ENCODE data around the gene TOP1.

TOP1 gene

GRCh38 chr20:41029150-41029901 lies 704 bp downstream of the TOP1 start (continued):
- no peak for TF ChIP-seq ZNF692 (tag by site-specific recombination; IDR thresholded peaks at IDR 0.05)
- no peak for TF ChIP-seq KLF9 (tag by site-specific recombination; IDR thresholded peaks at IDR 0.05; ENCODE audit: low read depth)
- no peak for TF ChIP-seq ZNF133 (tag by site-specific recombination; IDR thresholded peaks at IDR 0.05)
- TF ChIP-seq ZSCAN16 (tag by site-specific recombination; IDR thresholded peaks at IDR 0.05), result no peak
- no peak for TF ChIP-seq IKZF3 (tag by site-specific recombination; IDR thresholded peaks at IDR 0.05)
- TF ChIP-seq ZEB2 (tag by site-specific recombination; IDR thresholded peaks at IDR 0.05), result peak; percentile 32; the same call in 1 of the 2 replicates
- no peak for TF ChIP-seq ZNF174 (tag by site-specific recombination; IDR thresholded peaks at IDR 0.05)
- peak; percentile 37; the same call in 1 of the 2 replicates for TF ChIP-seq ZBTB10 (tag by site-specific recombination; IDR thresholded peaks at IDR 0.05)
- TF ChIP-seq AEBP2 (tag by site-specific recombination; IDR thresholded peaks at IDR 0.05; ENCODE audit: borderline replicate concordance), result no peak
- no peak for TF ChIP-seq ZFP69B (tag by site-specific recombination; IDR thresholded peaks at IDR 0.05)
- no peak for TF ChIP-seq HOXA7 (CRISPR knock-in tag; IDR thresholded peaks at IDR 0.05; ENCODE audit: borderline replicate concordance)
- TF ChIP-seq REST (tag by site-specific recombination; IDR thresholded peaks at IDR 0.05), result no peak
- no peak for TF ChIP-seq BCL11B (tag by site-specific recombination; IDR thresholded peaks at IDR 0.05; ENCODE audit: low read depth)
- TF ChIP-seq ZNF132 (tag by site-specific recombination; IDR thresholded peaks at IDR 0.05; ENCODE audit: borderline replicate concordance), result no peak
- no peak for TF ChIP-seq ZNF48 (tag by site-specific recombination; IDR thresholded peaks at IDR 0.05)
- no peak for TF ChIP-seq ZNF623 (tag by site-specific recombination; IDR thresholded peaks at IDR 0.05)
- TF ChIP-seq ELK4 (IDR thresholded peaks at IDR 0.05; ENCODE audit: borderline replicate concordance, low read depth, low read length), result no peak
- TF ChIP-seq ZNF513 (tag by site-specific recombination; IDR thresholded peaks at IDR 0.05), result no peak
- TF ChIP-seq ZNF843 (tag by site-specific recombination; IDR thresholded peaks at IDR 0.05), result no peak
- TF ChIP-seq YY2 (tag by site-specific recombination; IDR thresholded peaks at IDR 0.05), result peak; percentile 38; the same call in 1 of the 2 replicates
- TF ChIP-seq CTCF (tag by site-specific recombination; IDR thresholded peaks at IDR 0.05), result no peak
- TF ChIP-seq ZNF521 (tag by site-specific recombination; IDR thresholded peaks at IDR 0.05), result no peak
- no peak for TF ChIP-seq ZNF624 (tag by site-specific recombination; IDR thresholded peaks at IDR 0.05)
- TF ChIP-seq ZNF747 (tag by site-specific recombination; IDR thresholded peaks at IDR 0.05), result no peak
- peak; percentile 71; the same call in 1 of the 2 replicates for TF ChIP-seq ZBTB20 (tag by site-specific recombination; IDR thresholded peaks at IDR 0.05)
- TF ChIP-seq ZNF391 (tag by site-specific recombination; IDR thresholded peaks at IDR 0.05; ENCODE audit: borderline replicate concordance, low read depth), result no peak

Measured in HEK293 (cell line).